GM12878 (cell line): ENCODE measurements around the gene HCK. TPM values are rescaled to one million over a fixed set of nuclear protein-coding genes. Genes with fewer than 3 reads are reported as not detected.

Experiments used
- ATAC-seq: fragments of 200-7000 bp; cut with Tn5 transposase; 3 replicates; pipeline ENCODE4 v1.9.1; 2020; ENCODE audit warnings: mild to moderate bottlenecking, moderate library complexity
- BruUV-seq: library from RNA; stranded (reverse); fragments of 400-500 nt; replicated peaks from 2 replicates; lab custom pipeline; 2021; lab: Mats Ljungman, UMichigan
- CTCF ChIA-PET: fragments of 300-600 bp; sonication (Branson Sonifier 250); formaldehyde crosslinking; extraction: SDS; loops from one replicate; lab custom pipeline; 2021; ENCODE audit warnings: inconsistent platforms; lab: Yijun Ruan, JAX
- POLR2A ChIA-PET: fragments of 350-600 bp; formaldehyde crosslinking; extraction: SDS; loops from one replicate; lab custom pipeline; 2021; ENCODE audit warnings: inconsistent platforms; lab: Charles Lee
- RAD21 ChIA-PET: fragments of 300-600 bp; sonication (Branson Sonifier 250); formaldehyde crosslinking; loops from one replicate; lab custom pipeline; 2023; ENCODE audit warnings: antibody characterized with exemption; ENCODE audit not compliant: unreplicated experiment; lab: Charles Lee
- SMC1A ChIA-PET: fragments of 300-600 bp; sonication (Branson Sonifier 250); formaldehyde crosslinking; loops from one replicate; lab custom pipeline; 2023; ENCODE audit not compliant: unreplicated experiment, uncharacterized antibody; lab: Charles Lee
- DNase-seq: peaks from one replicate; pipeline ENCODE4 v3.0.0-alpha.2; 2011; ENCODE audit warnings: low read depth, low spot score
- FAIRE-seq: peaks from 3 replicates; lab custom pipeline; 2011; peaks lifted over from hg19 to GRCh38; lab: Jason Lieb, UNC
- H2AFZ ChIP-seq: 2 replicates; pipeline ENCODE4 v1.6.0; 2011; ENCODE audit warnings: low read depth, low read length, control low read depth; ENCODE audit not compliant: control insufficient read depth
- H3K27ac ChIP-seq: 2 replicates; pipeline ENCODE4 v1.5.1; 2011; ENCODE audit warnings: control low read depth; ENCODE audit not compliant: control insufficient read depth, insufficient read depth
- H3K27me3 ChIP-seq, 2 experiments: replicated peaks in 1 of 2; 2 replicates each; pipeline versions ENCODE4 v1.6.0 to v1.6.1; 2011; ENCODE audit warnings: low read length in 1 of 2; ENCODE audit not compliant: control insufficient read depth in 2 of 2, insufficient read depth in 2 of 2
- H3K36me3 ChIP-seq, 2 experiments: 2 replicates each; pipeline ENCODE4 v1.5.1; 2011; ENCODE audit warnings: low read length in 1 of 2; ENCODE audit not compliant: control insufficient read depth in 2 of 2, insufficient read depth in 2 of 2
- H3K4me1 ChIP-seq: 2 replicates; pipeline ENCODE4 v1.6.1; 2011; ENCODE audit warnings: mild to moderate bottlenecking, low read length, moderate library complexity, mixed read lengths; ENCODE audit not compliant: control insufficient read depth, insufficient read depth
- H3K4me2 ChIP-seq: 2 replicates; pipeline ENCODE4 v1.6.0; 2011; ENCODE audit warnings: control low read depth; ENCODE audit not compliant: control insufficient read depth, insufficient read depth
- H3K4me3 ChIP-seq: fragments of 200-600 bp; sonication (generic); 2 replicates; pipeline ENCODE4 v1.5.1; 2016
- H3K79me2 ChIP-seq: 2 replicates; pipeline ENCODE4 v1.6.0; 2011; ENCODE audit warnings: low read length; ENCODE audit not compliant: control insufficient read depth, insufficient read depth
- H3K9ac ChIP-seq: 2 replicates; pipeline ENCODE4 v1.8.0; 2011; ENCODE audit warnings: low read length, control low read depth, mixed read lengths; ENCODE audit not compliant: control insufficient read depth, insufficient read depth
- H3K9me3 ChIP-seq: replicated peaks from 3 replicates; pipeline ENCODE4 v1.5.1; 2011; ENCODE audit warnings: mild to moderate bottlenecking, low read length; ENCODE audit not compliant: control insufficient read depth, insufficient read depth
- H4K20me1 ChIP-seq: 2 replicates; pipeline ENCODE4 v1.6.0; 2011; ENCODE audit not compliant: control insufficient read depth, insufficient read depth
- ASH2L ChIP-seq: fragments of 300-600, 200-600 bp; sonication (generic); IDR thresholded peaks from 2 replicates; pipeline ENCODE4 v1.6.1; 2017; ENCODE audit warnings: low read depth, mild to moderate bottlenecking, borderline replicate concordance
- BCL11A ChIP-seq: IDR thresholded peaks from 2 replicates; pipeline ENCODE4 v1.6.1; 2011; ENCODE audit warnings: low read depth, low read length
- BMI1 ChIP-seq: fragments of 450-650 bp; IDR thresholded peaks from 2 replicates; pipeline ENCODE4 v1.6.1; 2016; ENCODE audit warnings: mild to moderate bottlenecking, moderate library complexity, borderline replicate concordance
- CHD4 ChIP-seq: fragments of 200-600 bp; sonication (generic); IDR thresholded peaks from 2 replicates; pipeline ENCODE4 v1.6.1; 2016; ENCODE audit warnings: mild to moderate bottlenecking
- EED ChIP-seq: sonication (generic); IDR thresholded peaks from 2 replicates; pipeline ENCODE4 v1.6.1; 2016; ENCODE audit warnings: antibody characterized with exemption, low read depth
- FOXK2 ChIP-seq: fragments of 450-650 bp; IDR thresholded peaks from 2 replicates; pipeline ENCODE4 v1.6.1; 2017; ENCODE audit warnings: mild to moderate bottlenecking, moderate library complexity
- HCFC1 ChIP-seq: fragments of 150-350 bp; IDR thresholded peaks from 2 replicates; pipeline ENCODE4 v1.6.1; 2014; ENCODE audit warnings: low read length
- KAT2A ChIP-seq: conservative IDR thresholded peaks from 2 replicates; pipeline ENCODE4 v1.6.1; 2011; ENCODE audit warnings: low read depth, low read length; ENCODE audit not compliant: control insufficient read depth
- MEF2B ChIP-seq: fragments of 450-650 bp; IDR thresholded peaks from 2 replicates; pipeline ENCODE4 v1.6.1; 2018; ENCODE audit warnings: mild to moderate bottlenecking, moderate library complexity; ENCODE audit not compliant: partially characterized antibody, poor library complexity, severe bottlenecking
- PAX5 ChIP-seq: IDR thresholded peaks from 2 replicates; pipeline ENCODE4 v1.6.1; 2011; ENCODE audit warnings: low read depth, low read length, borderline replicate concordance
- POU2F2 ChIP-seq: IDR thresholded peaks from 3 replicates; pipeline ENCODE4 v1.6.1; 2011; ENCODE audit warnings: low read depth, mild to moderate bottlenecking, low read length, borderline replicate concordance
- SPI1 ChIP-seq: IDR thresholded peaks from 2 replicates; pipeline ENCODE4 v1.6.1; 2011; ENCODE audit warnings: low read depth, mild to moderate bottlenecking, low read length, moderate library complexity, borderline replicate concordance; ENCODE audit not compliant: insufficient read depth
- TBL1XR1 ChIP-seq: IDR thresholded peaks from 2 replicates; pipeline ENCODE4 v1.6.1; 2012; ENCODE audit warnings: low read depth, low read length, improper control_type of control experiment
- ZNF217 ChIP-seq: fragments of 450-650 bp; IDR thresholded peaks from 2 replicates; pipeline ENCODE4 v1.6.1; 2017; ENCODE audit warnings: antibody characterized with exemption, mild to moderate bottlenecking
- WGBS: methylation state at CpG from one replicate; pipeline ENCODE4 v1.1.6; 2016; ENCODE audit warnings: low lambda C conversion rate; ENCODE audit not compliant: insufficient replicate concordance, insufficient coverage; ENCODE audit errors: missing lambda C conversion rate; 5-methylcytosine and 5-hydroxymethylcytosine counted together
- in situ Hi-C: fragments of 300-500 bp; cut with MboI; formaldehyde crosslinking; loops from 9 replicates; pipeline ENCODE4 v1.14.3; 2018; ENCODE audit warnings: mixed read lengths
- intact Hi-C: fragments of 100-400 bp; cut with micrococcal nuclease; formaldehyde crosslinking; loops from one replicate; pipeline ENCODE4 v1.14.2; 2022; ENCODE audit not compliant: unreplicated experiment
- polyA plus RNA-seq, 11 experiments: library from polyadenylated mRNA; depleted of rRNA in 4 of 11; unstranded in 6 of 11; stranded (reverse) in 5 of 11; fragments of >200 nt; fragmentation: Nextera tagmentation in 4 of 11; fragmentation: Illumina TruSeq in 1 of 11; extraction: Ambion mirVana in 4 of 11; extraction: Trizol in 1 of 11; gene quantifications; 1 replicate in 1 of 11; 2 replicates in 10 of 11; pipeline versions ENCODE4 v1.2.1 to v1.2.3, GENCODE V29; 2011 to 2016; ENCODE audit warnings: inconsistent platforms in 2 of 11, missing spikeins in 2 of 11, low read depth in 1 of 11
- total RNA-seq, 4 experiments: library from RNA; depleted of rRNA in 3 of 4; stranded (reverse); fragments of >200 nt in 3 of 4; fragmentation: Illumina TruSeq in 1 of 4; extraction: Trizol in 1 of 4; gene quantifications; 2 replicates each; pipeline versions ENCODE4 v1.2.1 to v1.2.3, GENCODE V29; 2013 to 2021
- TF ChIP-seq, protein P1 (sequence below): fragments of 450-650 bp; IDR thresholded peaks from 2 replicates; pipeline ENCODE4 v1.6.1; 2018; ENCODE audit warnings: borderline replicate concordance, mild to moderate bottlenecking; ENCODE audit not compliant: partially characterized antibody
- TF ChIP-seq, protein P2 (sequence below): IDR thresholded peaks from 2 replicates; pipeline ENCODE4 v1.6.1; 2011; ENCODE audit warnings: borderline replicate concordance, low read depth, mild to moderate bottlenecking, moderate library complexity, mixed read lengths, low read length; ENCODE audit not compliant: insufficient read depth; ENCODE audit errors: extremely low read length
- TF ChIP-seq, protein P3 (sequence below): IDR thresholded peaks from 2 replicates; pipeline ENCODE4 v1.6.1; 2012; ENCODE audit warnings: low read depth, low read length, improper control_type of control experiment
- TF ChIP-seq, protein P4 (sequence below): fragments of 450-650 bp; IDR thresholded peaks from 2 replicates; pipeline ENCODE4 v1.6.1; 2018; ENCODE audit warnings: mild to moderate bottlenecking, low read depth, moderate library complexity; ENCODE audit not compliant: partially characterized antibody

HCK gene
- total and polyA plus RNA-seq, 10 of the 15 experiments (the other 5 are each of a cell fraction or from before 2014, with no cell fraction given): 1.3 to 30.3 (median 18.5) TPM

DNA sequence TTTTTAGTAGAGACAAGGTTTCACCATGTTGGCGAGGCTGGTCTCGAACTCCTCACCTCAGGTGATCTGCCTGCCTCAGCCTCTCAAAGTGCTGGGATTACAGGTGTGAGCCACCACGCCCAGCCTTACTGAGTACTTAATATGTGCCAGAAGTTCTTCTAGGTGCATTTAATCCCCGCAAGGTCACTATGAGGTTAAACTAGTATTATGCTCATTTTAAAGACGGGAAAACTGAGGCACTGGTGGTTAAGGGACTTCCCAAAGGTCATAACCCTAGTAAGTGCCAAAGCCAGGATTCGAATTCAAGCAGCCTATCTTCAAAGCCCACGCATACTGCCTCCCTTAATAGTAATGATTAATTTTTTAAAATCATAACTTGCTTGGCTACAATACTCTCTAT lies 42.5 kb upstream of the HCK start:
- FAIRE-seq (no peak), DNase-seq (no peak)
- Histone ChIP-seq H3K4me1 (no peaks in the 10 kb centered on the region), H4K20me1 (no peaks in the 10 kb centered on the region), H3K4me3 (no peak overlapping the region), H3K79me2 (no peaks in the 10 kb centered on the region)
- ChIA-PET RAD21 (no interaction called here), SMC1A (no interaction called here)
- intact Hi-C loops: no loop called here
- WGBS: 0% methylated on average over 7 of the region's 7 CpGs
- in situ Hi-C loops: no loop called here
- no TSS peak for BruUV-seq
- TF ChIP-seq ZNF217: no peak
- no peak for TF ChIP-seq CHD4
- TF ChIP-seq POU2F2: no peak
- no peak for TF ChIP-seq TBL1XR1
- no peak for TF ChIP-seq BCL11A
- TF ChIP-seq, protein P1, sequence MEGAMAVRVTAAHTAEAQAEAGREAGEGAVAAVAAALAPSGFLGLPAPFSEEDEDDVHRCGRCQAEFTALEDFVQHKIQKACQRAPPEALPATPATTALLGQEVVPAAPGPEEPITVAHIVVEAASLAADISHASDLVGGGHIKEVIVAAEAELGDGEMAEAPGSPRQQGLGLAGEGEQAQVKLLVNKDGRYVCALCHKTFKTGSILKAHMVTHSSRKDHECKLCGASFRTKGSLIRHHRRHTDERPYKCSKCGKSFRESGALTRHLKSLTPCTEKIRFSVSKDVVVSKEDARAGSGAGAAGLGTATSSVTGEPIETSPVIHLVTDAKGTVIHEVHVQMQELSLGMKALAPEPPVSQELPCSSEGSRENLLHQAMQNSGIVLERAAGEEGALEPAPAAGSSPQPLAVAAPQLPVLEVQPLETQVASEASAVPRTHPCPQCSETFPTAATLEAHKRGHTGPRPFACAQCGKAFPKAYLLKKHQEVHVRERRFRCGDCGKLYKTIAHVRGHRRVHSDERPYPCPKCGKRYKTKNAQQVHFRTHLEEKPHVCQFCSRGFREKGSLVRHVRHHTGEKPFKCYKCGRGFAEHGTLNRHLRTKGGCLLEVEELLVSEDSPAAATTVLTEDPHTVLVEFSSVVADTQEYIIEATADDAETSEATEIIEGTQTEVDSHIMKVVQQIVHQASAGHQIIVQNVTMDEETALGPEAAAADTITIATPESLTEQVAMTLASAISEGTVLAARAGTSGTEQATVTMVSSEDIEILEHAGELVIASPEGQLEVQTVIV: no peak
- TF ChIP-seq BMI1: no peak
- TF ChIP-seq, protein P2, sequence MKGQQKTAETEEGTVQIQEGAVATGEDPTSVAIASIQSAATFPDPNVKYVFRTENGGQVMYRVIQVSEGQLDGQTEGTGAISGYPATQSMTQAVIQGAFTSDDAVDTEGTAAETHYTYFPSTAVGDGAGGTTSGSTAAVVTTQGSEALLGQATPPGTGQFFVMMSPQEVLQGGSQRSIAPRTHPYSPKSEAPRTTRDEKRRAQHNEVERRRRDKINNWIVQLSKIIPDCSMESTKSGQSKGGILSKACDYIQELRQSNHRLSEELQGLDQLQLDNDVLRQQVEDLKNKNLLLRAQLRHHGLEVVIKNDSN: no peak
- no peak for TF ChIP-seq EED
- no peak for TF ChIP-seq SPI1
- TF ChIP-seq PAX5: no peak
- TF ChIP-seq, protein P3, sequence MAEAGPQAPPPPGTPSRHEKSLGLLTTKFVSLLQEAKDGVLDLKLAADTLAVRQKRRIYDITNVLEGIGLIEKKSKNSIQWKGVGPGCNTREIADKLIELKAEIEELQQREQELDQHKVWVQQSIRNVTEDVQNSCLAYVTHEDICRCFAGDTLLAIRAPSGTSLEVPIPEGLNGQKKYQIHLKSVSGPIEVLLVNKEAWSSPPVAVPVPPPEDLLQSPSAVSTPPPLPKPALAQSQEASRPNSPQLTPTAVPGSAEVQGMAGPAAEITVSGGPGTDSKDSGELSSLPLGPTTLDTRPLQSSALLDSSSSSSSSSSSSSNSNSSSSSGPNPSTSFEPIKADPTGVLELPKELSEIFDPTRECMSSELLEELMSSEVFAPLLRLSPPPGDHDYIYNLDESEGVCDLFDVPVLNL: no peak
- TF ChIP-seq ASH2L: no peak
- TF ChIP-seq, protein P4, sequence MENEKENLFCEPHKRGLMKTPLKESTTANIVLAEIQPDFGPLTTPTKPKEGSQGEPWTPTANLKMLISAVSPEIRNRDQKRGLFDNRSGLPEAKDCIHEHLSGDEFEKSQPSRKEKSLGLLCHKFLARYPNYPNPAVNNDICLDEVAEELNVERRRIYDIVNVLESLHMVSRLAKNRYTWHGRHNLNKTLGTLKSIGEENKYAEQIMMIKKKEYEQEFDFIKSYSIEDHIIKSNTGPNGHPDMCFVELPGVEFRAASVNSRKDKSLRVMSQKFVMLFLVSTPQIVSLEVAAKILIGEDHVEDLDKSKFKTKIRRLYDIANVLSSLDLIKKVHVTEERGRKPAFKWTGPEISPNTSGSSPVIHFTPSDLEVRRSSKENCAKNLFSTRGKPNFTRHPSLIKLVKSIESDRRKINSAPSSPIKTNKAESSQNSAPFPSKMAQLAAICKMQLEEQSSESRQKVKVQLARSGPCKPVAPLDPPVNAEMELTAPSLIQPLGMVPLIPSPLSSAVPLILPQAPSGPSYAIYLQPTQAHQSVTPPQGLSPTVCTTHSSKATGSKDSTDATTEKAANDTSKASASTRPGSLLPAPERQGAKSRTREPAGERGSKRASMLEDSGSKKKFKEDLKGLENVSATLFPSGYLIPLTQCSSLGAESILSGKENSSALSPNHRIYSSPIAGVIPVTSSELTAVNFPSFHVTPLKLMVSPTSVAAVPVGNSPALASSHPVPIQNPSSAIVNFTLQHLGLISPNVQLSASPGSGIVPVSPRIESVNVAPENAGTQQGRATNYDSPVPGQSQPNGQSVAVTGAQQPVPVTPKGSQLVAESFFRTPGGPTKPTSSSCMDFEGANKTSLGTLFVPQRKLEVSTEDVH: no peak
- no peak for TF ChIP-seq FOXK2
- TF ChIP-seq MEF2B: no peak
- TF ChIP-seq HCFC1: no peak
- no peak for TF ChIP-seq KAT2A
- TF ChIP-seq, all 136 proteins: peak for 0
- H3K27me3 ChIP-seq: peaks cover 0 to 1% of the 10 kb centered on the region in 2 experiments; a peak in 2 of 4 replicates
- no peaks in the 10 kb centered on the region for H3K36me3 ChIP-seq
- no peak overlapping the region for H3K4me2 ChIP-seq
- ChIA-PET CTCF (interaction anchor here (1.9 kb wide), 1 partner anchor 25 kb away, joined by 6 read pairs; no protein-coding TSS in a partner anchor), POLR2A (no interaction called here)
- no peak for ATAC-seq
- no peak overlapping the region for H3K27ac ChIP-seq
- H2AFZ ChIP-seq: no peak overlapping the region
- no peaks in the 10 kb centered on the region for H3K9me3 ChIP-seq
- H3K9ac ChIP-seq: no peak overlapping the region
